Calu3 (cell line): ENCODE data around the gene PXT1. TPM values are rescaled to one million over a fixed set of nuclear protein-coding genes. Genes with fewer than 3 reads are reported as not detected.

ENCODE experiments used
- BruUV-seq: library from RNA; stranded (reverse); fragments of 400-500 nt; replicated peaks from 2 replicates; lab custom pipeline; 2021; lab: Mats Ljungman, UMichigan
- CTCF ChIA-PET: fragments of 300-600 bp; sonication (Branson Sonifier 250); formaldehyde crosslinking; loops from one replicate; lab custom pipeline; 2022; ENCODE audit warnings: antibody characterized with exemption; lab: Charles Lee
- DNase-seq: peaks from one replicate; pipeline ENCODE4 v3.0.0; 2022
- H3K27ac Mint-ChIP-seq: one replicate; pipeline ENCODE4 v1.8.0; 2022; ENCODE audit warnings: mixed read lengths; ENCODE audit not compliant: unreplicated experiment
- H3K27me3 Mint-ChIP-seq: one replicate; pipeline ENCODE4 v1.8.0; 2022; ENCODE audit warnings: mixed read lengths; ENCODE audit not compliant: unreplicated experiment
- H3K36me3 Mint-ChIP-seq: one replicate; pipeline ENCODE4 v1.8.0; 2022; ENCODE audit warnings: mild to moderate bottlenecking, moderate library complexity, mixed read lengths; ENCODE audit not compliant: insufficient read depth, unreplicated experiment
- H3K4me1 Mint-ChIP-seq: one replicate; pipeline ENCODE4 v1.8.0; 2022; ENCODE audit warnings: mild to moderate bottlenecking, low read depth, mixed read lengths; ENCODE audit not compliant: unreplicated experiment
- H3K4me3 Mint-ChIP-seq: one replicate; pipeline ENCODE4 v1.8.0; 2022; ENCODE audit warnings: mild to moderate bottlenecking, low read depth, moderate library complexity, mixed read lengths; ENCODE audit not compliant: unreplicated experiment
- H3K9me3 Mint-ChIP-seq: one replicate; pipeline ENCODE4 v1.8.0; 2022; ENCODE audit warnings: low read depth, mixed read lengths; ENCODE audit not compliant: unreplicated experiment
- CTCF ChIP-seq: fragments of 200-600 bp; IDR thresholded peaks from one replicate; pipeline ENCODE4 v1.8.0; 2022; ENCODE audit warnings: antibody characterized with exemption; ENCODE audit not compliant: unreplicated experiment
- intact Hi-C: fragments of 100-400 bp; cut with micrococcal nuclease; formaldehyde crosslinking; loops from one replicate; pipeline ENCODE4 v1.10.0; 2022; ENCODE audit not compliant: unreplicated experiment
- total RNA-seq: library from RNA; stranded (reverse); gene quantifications from 2 replicates; pipeline ENCODE4 v1.2.3, GENCODE V29; 2022

Gene PXT1
- total RNA-seq, 1 experiment from 2014 or later: 0.21 TPM

GRCh38 chr6:36368921-36369865 is 73.5 kb downstream of the PXT1 start:
- Mint-ChIP-seq H3K4me3 (no peak overlapping the region), H3K36me3 (no peaks in the 10 kb centered on the region), H3K27ac (no peak overlapping the region), H3K27me3 (peaks cover 23% of the 10 kb centered on the region), H3K4me1 (peaks cover 14% of the 10 kb centered on the region), H3K9me3 (no peaks in the 10 kb centered on the region)
- no peak for TF ChIP-seq CTCF
- intact Hi-C loops: no loop called here
- CTCF ChIA-PET: interaction anchor here (0.7 to 1.9 kb wide), 5 partner anchors 11 to 784 kb away, joined by 3 to 4 read pairs (median 4); no protein-coding TSS in a partner anchor
- BruUV-seq: no TSS peak
- peak; percentile 35 for DNase-seq

DNA sequence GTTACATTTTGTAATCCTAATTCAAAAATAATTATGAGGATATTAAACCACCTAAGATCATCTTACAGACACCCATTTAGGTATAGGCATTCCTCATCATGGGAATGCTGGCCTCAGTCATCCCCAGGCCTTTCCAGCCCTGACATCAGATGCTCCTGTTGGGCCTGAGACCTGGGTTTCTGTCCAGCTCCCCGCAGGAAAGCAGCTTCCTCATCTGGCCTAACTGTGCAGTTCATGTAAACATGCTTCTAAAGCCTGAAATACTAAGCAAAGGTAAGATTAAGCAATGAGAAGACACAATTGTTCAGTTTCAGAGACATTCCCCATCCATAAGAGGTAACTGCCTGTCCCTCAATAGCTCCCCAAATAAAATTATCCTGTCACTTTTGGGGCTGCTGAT is 74.2 kb downstream of the PXT1 start:
- Mint-ChIP-seq H3K36me3 (no peaks in the 10 kb centered on the region), H3K27ac (no peak overlapping the region), H3K4me3 (no peak overlapping the region), H3K27me3 (peaks cover 21% of the 10 kb centered on the region), H3K9me3 (no peaks in the 10 kb centered on the region), H3K4me1 (peaks cover 14% of the 10 kb centered on the region)
- no peak for DNase-seq
- CTCF ChIA-PET: interaction anchor here (0.6 to 1.9 kb wide), 3 partner anchors 10 to 852 kb away, joined by 3 to 4 read pairs (median 3); no protein-coding TSS in a partner anchor
- intact Hi-C loops: no loop called here
- BruUV-seq: no TSS peak
- no peak for TF ChIP-seq CTCF

DNA sequence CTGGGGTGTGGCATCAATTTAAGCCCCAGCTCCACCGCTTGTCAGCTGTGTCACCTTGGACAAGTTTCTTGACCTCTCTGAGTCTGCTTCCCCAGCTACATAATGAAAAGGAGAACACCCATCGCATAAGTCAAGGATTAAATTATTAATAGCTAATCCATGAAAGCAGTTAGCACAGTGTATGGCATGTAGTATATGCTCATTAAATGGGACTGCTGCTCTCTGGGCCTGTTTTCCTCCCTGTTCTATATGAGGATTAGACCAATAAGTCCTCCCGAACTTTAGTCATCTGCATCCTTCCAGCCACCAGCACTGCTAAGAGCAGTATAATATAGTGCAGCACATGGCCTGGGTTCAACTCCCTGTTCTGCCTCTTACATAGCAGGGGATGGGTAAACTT is 74.9 kb downstream of the PXT1 start:
- intact Hi-C loops: no loop called here

More for the DNA sequence above, 74.9 kb downstream of the PXT1 start:
- CTCF ChIA-PET: interaction anchor here (0.6 kb wide), 1 partner anchor 851 kb away, joined by 3 read pairs; no protein-coding TSS in a partner anchor
- Mint-ChIP-seq H3K27ac (no peak overlapping the region), H3K9me3 (no peaks in the 10 kb centered on the region), H3K36me3 (no peaks in the 10 kb centered on the region), H3K27me3 (peaks cover 15% of the 10 kb centered on the region), H3K4me3 (no peak overlapping the region), H3K4me1 (peaks cover 14% of the 10 kb centered on the region)
- TF ChIP-seq CTCF: no peak
- no TSS peak for BruUV-seq
- no peak for DNase-seq
